GM20431 (cell line): Measurements from ENCODE around the gene COL27A1.

Source experiments
- in situ Hi-C: fragments of 300-500 bp; cut with MseI, MboI; formaldehyde crosslinking; loops from one replicate; pipeline ENCODE4 v1.15.0; 2020; ENCODE audit warnings: low sequenced_read_pairs; ENCODE audit not compliant: unreplicated experiment

The COL27A1 gene

GRCh38 chr9:114216976-114217375 is 61.6 kb downstream of the COL27A1 start:
- in situ Hi-C loops, result no loop called here

DNA sequence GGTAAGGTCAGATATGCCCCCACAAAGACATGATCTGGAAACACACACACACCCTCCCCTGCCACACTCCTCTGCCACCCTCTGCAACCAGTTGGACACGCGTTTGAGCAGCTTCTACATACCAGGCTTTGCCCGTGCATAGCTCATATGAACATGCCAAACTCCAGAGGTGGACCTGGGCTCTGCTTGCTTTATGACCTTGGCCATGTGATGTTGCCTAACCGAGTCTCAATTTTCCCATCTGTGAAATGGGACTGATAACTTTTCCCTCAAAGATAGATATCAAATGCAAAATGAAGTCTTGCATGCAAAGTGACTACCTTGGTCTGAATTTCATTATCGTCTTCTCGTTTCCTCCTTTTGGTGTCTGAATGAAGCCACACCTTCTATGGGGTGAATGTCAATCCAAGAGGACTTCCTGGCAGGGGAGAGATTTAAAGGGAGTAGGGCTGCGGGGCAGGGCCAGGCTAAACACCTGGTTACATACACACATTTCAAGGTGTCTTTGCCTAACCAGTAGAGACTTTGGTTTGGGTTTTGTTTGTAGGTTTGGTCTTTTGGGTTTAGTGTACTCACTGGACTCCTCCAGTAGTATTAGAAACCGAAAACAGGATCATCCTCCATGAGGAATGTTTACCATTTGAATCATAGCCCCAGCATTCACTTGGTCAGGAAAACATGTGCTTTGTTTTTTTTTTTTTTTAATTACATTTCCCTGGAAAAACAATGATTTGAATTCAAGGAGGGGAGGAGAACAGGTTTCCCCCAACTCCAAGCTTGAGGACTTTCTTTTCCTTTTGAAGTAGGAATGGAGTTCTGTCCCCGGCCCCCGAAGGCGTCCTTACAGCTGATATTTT is 63.2 kb downstream of the COL27A1 start:
- in situ Hi-C loops, result no loop called here

DNA sequence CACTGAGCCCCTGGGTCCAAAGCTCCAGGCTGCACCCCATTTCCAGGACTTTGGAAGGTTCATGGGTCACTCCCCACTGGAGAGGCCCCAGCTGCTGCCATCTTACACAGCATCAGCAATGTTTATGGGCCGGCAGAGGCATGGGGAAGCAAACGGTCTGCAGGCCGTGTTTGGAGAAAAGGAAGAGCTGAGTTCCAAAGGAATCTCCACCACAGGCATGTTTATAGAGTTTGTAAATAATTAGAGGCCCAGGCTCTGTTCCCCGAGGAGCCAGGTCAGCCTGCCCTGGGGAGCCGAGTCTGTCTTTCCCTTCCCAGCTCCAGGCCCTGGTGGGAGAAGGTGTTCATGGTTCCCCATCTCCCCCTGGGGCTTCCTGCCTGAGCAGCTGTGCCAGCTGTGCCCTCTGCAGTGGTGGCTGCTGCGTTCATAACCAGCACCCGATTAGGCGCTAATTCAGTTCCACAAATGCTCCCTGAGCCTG is 64.8 kb downstream of the COL27A1 start:
- in situ Hi-C loops, result no loop called here

DNA sequence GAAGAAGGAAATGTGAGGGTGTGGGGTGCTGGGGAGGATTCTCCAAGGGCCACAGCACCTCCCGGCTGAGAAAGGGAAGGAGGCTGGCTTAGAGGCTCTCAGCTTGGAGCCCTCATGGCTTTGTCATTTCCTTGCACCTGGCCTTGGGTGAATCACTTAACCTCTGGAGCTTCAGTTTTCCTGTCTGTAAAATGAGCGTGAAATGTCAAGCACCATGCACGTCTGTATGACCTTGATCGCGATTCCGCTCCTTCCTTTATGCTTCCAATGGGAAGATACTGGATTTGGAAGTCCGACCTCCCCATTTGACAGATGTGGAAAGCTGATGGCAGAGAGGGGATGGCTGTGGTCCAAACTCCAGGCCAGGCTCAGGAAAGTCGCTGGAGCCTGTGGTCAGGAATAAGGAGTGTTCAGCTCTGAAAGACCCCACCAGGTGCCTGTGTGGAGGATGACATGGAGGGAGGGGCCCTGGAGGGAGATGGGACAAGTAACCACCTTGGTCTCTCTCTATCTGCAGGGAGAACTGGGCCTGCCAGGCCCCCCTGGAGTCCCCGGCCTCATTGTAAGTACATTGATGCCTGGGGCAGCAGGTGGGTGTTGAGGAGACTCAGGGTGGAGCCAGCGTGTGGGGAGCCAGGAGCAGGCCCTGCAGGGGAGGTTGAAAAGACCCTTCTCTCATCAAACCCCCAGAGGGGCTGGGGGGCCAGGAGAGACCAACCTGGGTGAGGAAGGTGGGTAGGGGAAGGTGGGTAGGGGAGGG is 66.5 kb downstream of the COL27A1 start:
- in situ Hi-C loops, result no loop called here

DNA sequence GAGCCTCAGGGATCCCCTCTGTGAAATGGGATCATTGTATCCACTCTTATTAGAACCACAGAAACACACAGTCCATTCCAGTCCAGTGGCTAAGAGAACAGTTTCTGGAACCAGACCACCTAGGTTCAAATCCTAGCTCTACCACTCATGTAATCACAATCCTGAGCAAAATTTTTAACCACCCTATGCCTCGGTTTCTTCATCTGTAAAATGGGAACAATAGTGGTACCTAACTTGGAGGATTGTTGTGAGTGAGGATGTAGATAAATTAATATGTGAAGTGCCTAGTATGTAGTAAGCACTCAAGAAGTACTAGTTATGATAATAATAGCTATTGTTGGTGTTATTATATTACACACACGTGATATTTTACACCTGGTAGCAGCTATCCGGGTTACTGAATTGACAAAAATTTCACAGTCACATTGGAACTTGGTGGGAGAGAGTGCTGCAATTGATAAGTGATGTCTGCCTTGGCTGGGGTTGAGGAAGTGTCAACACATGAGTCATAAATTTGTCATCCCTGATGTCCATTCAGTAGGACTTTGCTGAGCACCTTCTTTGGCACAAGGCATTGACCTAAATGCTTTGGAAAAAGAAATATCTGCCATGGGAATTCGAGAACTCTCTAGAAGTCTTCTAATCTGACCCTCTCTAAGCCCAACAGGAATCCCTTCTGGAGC is 68.4 kb downstream of the COL27A1 start:
- in situ Hi-C loops, result no loop called here

DNA sequence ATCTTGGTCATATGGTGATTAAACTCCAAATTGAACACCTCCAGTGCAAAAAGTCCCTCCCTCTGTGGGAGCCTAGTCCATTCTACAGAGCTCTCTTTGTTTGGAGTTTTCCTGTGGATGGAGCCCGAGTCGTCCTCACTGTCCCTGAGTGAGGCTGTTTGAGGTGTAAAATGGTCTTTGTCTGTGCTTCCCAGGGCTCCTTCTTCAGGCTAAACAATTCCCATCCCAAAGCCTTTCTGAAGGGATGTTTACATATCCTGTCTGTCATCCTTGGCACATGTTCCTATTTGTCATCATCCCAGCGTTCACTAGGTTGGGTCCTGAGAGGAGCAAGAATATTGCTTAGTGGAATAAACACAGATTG is 68.9 kb downstream of the COL27A1 start:
- in situ Hi-C loops, result no loop called here

GRCh38 chr9:114225561-114226212 is 70.3 kb downstream of the COL27A1 start:
- in situ Hi-C loops, result no loop called here

- in situ Hi-C loops, result no loop called here
Measured at GRCh38 chr9:114226246-114227055, 71.1 kb downstream of the COL27A1 start.

DNA sequence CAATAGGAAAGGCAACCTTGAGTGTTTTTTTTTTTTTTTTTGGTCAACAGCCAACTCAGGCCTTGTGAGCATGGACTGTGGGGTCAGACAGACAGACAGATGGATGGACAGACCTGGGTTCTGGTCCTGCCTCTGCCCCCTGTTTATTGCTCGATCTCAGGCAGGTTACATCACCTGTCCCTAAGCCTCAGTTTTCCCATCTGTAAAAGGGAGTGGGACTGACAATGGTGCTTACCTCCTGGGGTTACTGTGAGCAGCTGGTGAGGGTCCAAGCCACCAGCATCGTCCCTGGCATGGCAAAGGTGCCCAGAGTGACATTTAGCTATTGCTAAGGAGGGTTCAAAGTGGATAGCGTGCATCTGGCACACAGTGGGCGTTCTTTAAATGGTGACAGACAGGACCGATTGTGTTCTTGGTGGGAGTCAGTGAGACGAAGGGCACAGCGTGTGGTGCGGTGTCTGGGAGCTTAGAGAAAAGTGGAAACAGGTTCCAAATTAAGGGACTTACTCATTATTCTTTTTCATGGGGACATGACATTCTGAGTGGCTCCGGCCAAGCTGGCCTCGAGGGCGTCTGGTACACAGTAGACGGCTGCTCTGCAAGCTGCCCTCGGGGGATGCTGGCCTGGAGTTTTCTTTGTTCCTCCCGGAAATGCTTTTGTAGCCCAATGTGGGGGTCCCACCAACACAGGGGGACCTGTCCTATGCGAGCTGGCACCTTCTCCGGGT is 72.1 kb downstream of the COL27A1 start:
- in situ Hi-C loops, result no loop called here

DNA sequence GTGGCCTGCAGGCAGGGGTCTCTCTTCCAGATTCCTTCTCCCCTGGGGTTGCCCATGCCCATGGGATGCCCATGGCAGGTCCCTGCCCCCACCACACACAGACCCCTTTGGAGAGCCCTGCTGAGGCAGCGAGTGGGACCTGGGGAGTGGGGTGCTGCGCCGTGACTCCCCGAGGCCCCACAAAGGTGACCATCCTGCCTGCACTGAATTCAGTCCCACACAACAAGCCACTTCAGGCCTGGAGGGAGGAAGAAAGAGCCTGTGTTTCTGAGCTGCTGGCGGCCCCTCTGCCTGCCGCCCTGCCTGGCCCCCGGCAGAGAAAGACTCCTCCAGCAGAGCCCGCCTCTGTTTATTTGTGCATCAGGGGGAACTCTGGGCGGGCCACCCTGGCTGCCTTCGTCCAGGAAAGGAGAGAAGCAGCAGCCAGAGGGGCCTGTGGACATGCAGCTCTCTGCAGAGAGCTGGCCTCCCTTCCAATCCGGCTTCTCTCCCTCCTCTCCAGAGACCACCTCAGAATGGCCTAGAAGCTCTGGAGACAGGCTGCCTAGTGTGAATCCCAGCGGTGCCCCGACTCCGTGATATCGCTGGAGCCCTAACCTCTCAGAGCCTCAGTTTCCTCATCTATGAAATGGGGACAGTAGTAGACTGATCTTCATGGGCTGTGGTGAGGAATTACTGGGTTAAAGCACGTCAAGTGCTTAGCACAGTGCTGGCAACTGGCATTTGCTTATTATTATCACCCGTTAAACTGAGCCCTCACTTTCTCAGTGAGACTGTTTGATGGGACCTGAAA is 72.9 kb downstream of the COL27A1 start:
- in situ Hi-C loops, result no loop called here

DNA sequence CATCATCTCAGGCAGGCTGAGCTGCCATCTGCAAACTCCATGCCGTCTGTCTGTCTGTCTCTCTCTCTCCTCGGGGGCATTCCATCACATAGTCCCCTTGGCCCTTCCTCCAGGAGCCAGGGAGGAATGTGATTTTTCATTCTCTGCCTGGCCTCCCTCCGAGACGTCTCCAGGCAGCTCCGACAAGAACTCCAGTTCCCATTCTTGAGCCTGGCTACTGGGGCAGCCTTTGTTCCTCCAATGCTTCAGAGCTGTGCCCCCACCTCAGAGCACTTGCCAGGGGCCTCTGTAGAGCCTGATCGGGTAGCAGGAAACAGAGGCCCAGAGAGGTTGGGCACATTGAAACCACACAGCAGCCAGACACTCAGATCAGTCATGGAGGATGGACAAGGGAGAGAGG is 74.0 kb downstream of the COL27A1 start:
- in situ Hi-C loops, result no loop called here

- in situ Hi-C loops, result no loop called here
Measured at GRCh38 chr9:114230068-114230467, 74.7 kb downstream of the COL27A1 start.

DNA sequence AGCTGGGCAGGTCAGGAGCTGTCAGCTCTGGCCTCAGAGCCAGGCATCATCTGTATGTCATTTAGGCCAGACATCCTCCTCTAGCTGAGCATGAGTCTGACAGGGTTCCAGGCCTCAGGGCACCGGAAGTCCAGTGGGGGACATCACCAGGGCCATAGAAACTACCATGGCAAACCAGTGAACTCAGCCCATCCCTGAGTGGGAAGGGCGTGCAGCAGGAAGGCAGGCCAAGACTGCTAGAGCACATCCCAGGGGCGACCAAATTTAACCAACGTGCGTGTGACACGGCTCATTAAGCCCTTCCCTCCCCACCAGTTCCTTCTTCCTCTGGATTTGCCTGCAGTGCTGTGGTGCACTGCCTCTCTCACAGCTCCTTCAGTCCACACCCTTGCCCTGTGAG is 75.9 kb downstream of the COL27A1 start:
- in situ Hi-C loops, result no loop called here

- in situ Hi-C loops, result no loop called here
Measured at GRCh38 chr9:114231719-114232449, 76.5 kb downstream of the COL27A1 start.

- in situ Hi-C loops, result no loop called here
Measured at GRCh38 chr9:114233491-114234185, 78.3 kb downstream of the COL27A1 start.

DNA sequence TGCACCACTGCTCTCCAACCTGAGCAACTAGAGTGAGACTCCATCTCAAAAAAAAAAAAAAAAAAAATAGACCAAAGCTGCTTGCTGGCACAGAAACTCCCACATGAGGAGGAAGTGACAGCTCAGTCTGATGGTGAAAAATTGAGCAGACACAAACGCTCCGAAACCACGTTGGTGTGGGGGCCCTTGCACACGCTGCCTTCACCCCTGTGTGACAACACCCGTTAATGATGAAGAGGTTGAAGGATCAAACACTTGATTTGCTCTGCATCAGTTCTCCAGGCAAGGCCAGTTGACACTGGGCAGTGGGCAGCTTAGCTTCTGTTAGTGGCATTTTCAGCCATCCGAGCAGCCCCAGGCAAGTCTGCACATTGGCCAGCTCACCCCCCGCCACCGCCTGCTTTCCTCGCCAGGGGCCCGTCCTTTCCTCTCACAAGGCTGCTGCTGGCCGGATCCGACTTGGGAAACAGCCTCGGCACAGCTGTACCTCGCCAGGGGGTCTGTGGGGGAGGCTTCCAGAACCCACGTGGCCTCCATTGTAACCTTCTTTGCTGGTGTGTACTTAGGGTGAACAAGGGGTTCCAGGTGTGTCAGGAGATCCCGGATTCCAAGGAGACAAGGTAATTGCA is 79.8 kb downstream of the COL27A1 start:
- in situ Hi-C loops, result no loop called here
